22Rv1 (cell line): ENCODE data around the gene CAMKMT.

Experiments used
- H3K27ac ChIP-seq: fragments of 450-650 bp; 2 replicates; pipeline ENCODE4 v1.5.1; 2017
- CTCF ChIP-seq: fragments of 450-650 bp; IDR thresholded peaks from 2 replicates; pipeline ENCODE4 v1.5.1; 2017; ENCODE audit warnings: mild to moderate bottlenecking
- ZFX ChIP-seq: fragments of 450-650 bp; IDR thresholded peaks from 2 replicates; pipeline ENCODE4 v1.6.1; 2017; ENCODE audit warnings: antibody characterized with exemption, borderline replicate concordance

The CAMKMT gene

GRCh38 chr2:44656460-44656859, 294.7 kb downstream of the CAMKMT start:
- no peak overlapping the region for H3K27ac ChIP-seq
- TF ChIP-seq ZFX (no peak), CTCF (no peak)

GRCh38 chr2:44663471-44664073, 301.8 kb downstream of the CAMKMT start:
- no peak overlapping the region for H3K27ac ChIP-seq
- TF ChIP-seq CTCF: no peak
- TF ChIP-seq ZFX: no peak

- H3K27ac ChIP-seq: no peak overlapping the region
- TF ChIP-seq CTCF: peak; percentile 12; the same call in 1 of the 2 replicates
- no peak for TF ChIP-seq ZFX
Observed at GRCh38 chr2:44668336-44668735, 306.6 kb downstream of the CAMKMT start.

- no peak overlapping the region for H3K27ac ChIP-seq
- TF ChIP-seq CTCF (no peak), ZFX (no peak)
Observed at GRCh38 chr2:44671276-44671675, 309.5 kb downstream of the CAMKMT start.

- no peak overlapping the region for H3K27ac ChIP-seq
- TF ChIP-seq ZFX (no peak), CTCF (no peak)
Observed at GRCh38 chr2:44671916-44672315, 310.2 kb downstream of the CAMKMT start.

GRCh38 chr2:44672431-44672830, 310.7 kb downstream of the CAMKMT start:
- TF ChIP-seq ZFX (no peak), CTCF (no peak)
- H3K27ac ChIP-seq: no peak overlapping the region

- TF ChIP-seq CTCF (no peak), ZFX (no peak)
- H3K27ac ChIP-seq: no peak overlapping the region
Observed at GRCh38 chr2:44674473-44675284, 312.9 kb downstream of the CAMKMT start.
